Stimulated activated CD4-positive, alpha-beta T cell treated with anti-CD3 and anti-CD28 coated beads, Interleukin-1b, Interleukin-23, amount 100 ng/mL, for 1 hour (primary cell): ENCODE data around the gene AUTS2.

Source experiments
- DNase-seq, 2 donors: peaks; one replicate each; pipeline ENCODE4 v3.0.0-alpha.2; 2020; ENCODE audit warnings: low read depth in 2 of 2

The AUTS2 gene

DNA sequence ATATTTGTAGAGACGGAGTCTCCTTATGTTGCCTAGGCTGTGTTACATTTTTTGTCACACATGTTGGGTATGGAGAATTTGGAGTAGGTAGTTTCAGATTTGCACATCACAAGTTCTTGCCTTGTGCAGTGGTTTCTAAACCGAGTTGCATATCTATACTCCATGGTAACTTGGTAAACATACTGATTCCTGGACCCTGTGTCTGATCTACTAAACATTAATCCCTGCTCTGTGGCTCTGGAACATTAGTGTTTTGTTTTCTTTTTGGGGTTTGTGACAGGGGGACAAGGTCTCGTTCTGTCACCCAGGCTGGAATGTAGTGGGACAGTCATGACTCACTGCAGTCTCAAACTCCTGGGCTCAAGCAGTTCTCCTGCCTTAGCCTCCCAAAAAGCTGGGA, 24.7 kb downstream of the AUTS2 start:
- DNase-seq, result no peak

DNA sequence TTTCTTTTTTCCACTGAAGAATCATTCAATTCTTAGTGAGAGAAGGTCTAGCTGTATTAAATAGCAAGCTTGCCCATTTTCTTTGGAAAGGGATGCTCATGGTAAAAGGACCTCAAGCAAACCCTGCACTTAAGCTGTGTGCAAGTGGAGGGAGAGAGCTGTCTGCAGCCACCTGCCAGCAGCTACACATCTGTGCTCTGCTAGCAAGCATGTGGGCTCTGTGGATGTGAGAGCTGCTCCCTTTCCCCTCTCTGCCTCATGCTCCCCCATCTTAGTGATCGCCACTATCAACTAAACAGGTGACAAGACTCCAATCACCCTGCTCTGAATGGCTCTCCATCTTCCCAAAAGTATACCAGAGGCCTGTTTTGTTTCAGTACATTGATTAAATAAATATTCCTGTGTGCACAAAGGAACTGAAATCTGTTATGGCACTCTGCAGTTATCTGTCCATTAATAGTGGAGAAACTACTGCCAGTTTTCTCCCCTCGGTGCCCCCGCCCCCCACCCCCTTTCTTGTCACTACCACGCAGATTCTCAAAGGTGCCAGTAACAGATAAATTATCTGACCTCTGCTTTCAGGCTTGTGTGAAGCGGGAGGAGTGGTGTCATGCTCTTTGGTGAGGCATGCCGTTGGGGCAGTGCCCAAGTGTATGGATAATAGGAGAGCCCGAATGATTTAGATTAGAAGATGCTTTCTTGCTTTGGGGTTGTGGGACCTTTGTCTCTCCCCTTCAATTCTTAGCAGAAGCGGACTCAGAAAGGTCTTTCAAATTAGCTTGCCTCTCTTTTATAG, 26.4 kb downstream of the AUTS2 start:
- no peak for DNase-seq

DNA sequence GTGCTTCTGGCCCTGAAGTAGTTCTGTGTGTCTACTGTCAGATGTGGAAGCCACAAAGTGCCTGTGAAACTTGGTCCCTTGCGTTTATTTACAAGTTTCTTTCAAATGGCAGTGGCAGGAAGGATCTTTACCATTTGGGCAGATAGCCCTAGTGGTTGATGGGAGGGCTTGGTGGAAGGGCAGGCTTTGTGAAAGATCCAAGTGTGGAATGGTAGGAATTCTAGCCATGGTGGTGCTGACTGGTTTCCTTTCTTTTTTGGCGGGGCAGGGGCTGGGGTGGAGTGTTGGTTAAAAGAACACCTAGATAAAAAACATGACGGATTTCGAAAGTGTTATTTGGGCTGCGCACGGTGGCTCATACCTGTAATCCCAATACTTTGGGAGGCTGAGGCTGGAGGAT, 27.0 kb downstream of the AUTS2 start:
- DNase-seq, result no peak

- no peak for DNase-seq
These were observed 27.5 kb downstream of the AUTS2 start for GRCh38 chr7:69625798-69626197.

DNA sequence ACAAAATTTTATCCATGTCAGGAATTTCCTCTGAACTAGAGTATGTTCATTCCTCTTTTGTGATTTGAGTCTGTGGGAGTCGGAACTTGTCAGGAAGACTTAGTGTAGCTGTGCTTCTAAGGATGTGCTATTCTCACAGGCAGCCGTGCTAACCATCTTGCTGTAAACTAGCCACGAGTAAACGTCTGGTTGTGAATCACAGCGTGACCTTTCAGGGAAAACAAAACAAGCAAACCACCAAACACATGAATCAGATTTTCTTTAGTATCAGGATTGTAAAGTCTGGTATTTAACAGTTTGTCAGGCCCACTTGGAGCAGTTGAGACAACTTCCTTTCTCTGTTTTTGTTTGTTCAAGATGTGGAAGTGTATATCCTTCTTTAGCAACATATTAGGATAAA, 32.0 kb downstream of the AUTS2 start:
- DNase-seq, result no peak

- DNase-seq, result no peak
These were observed 32.9 kb downstream of the AUTS2 start for GRCh38 chr7:69631131-69631530.

GRCh38 chr7:69632280-69632679, 34.0 kb downstream of the AUTS2 start:
- no peak for DNase-seq

- no peak for DNase-seq
These were observed 35.0 kb downstream of the AUTS2 start for GRCh38 chr7:69633122-69633831.

- DNase-seq, result no peak
These were observed 37.4 kb downstream of the AUTS2 start for GRCh38 chr7:69635555-69636185.

- DNase-seq, result no peak
These were observed 40.4 kb downstream of the AUTS2 start for GRCh38 chr7:69638674-69639073.

- no peak for DNase-seq
These were observed 41.9 kb downstream of the AUTS2 start for GRCh38 chr7:69640216-69640615.

DNA sequence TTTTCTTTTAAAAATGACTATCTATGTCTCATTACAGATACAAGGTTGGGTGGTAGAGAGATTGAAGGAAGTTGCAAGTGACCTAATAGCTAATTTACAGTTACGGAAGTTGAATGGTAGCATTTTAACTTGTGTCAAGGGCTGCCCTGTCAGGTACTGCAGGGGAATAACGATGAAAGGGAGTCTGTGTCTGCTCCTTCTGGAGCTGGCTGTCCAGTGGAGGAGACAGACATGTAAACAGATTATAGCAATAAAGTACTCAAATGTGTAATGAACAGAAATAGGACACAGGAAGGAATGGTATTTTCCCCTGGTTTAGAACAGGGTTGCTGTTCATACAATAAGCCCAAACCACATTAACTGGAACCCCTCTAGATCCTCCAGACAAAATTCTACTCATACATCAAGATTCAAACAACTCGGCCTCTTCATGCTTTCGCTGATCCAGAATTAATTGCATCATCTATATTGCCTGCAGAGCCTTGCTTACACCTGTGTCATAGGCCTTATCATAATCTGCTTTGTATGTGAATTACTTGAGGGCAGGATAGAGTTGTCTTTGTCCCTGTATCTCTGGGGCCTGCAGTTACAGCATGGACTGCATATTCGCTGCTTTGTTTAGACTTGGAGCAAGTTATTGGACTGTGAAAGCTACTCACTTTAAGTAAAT, 42.8 kb downstream of the AUTS2 start:
- no peak for DNase-seq

- DNase-seq, result no peak
These were observed 45.0 kb downstream of the AUTS2 start for GRCh38 chr7:69643265-69643664.

- DNase-seq, result no peak
These were observed 45.6 kb downstream of the AUTS2 start for GRCh38 chr7:69643708-69644445.

- no peak for DNase-seq
These were observed 47.4 kb downstream of the AUTS2 start for GRCh38 chr7:69645683-69646082.

GRCh38 chr7:69651101-69651590, 52.9 kb downstream of the AUTS2 start:
- no peak for DNase-seq

GRCh38 chr7:69652947-69653701, 54.8 kb downstream of the AUTS2 start:
- DNase-seq, result no peak

- no peak for DNase-seq
These were observed 55.5 kb downstream of the AUTS2 start for GRCh38 chr7:69653806-69654205.

- DNase-seq, result no peak
These were observed 56.1 kb downstream of the AUTS2 start for GRCh38 chr7:69654381-69654780.

DNA sequence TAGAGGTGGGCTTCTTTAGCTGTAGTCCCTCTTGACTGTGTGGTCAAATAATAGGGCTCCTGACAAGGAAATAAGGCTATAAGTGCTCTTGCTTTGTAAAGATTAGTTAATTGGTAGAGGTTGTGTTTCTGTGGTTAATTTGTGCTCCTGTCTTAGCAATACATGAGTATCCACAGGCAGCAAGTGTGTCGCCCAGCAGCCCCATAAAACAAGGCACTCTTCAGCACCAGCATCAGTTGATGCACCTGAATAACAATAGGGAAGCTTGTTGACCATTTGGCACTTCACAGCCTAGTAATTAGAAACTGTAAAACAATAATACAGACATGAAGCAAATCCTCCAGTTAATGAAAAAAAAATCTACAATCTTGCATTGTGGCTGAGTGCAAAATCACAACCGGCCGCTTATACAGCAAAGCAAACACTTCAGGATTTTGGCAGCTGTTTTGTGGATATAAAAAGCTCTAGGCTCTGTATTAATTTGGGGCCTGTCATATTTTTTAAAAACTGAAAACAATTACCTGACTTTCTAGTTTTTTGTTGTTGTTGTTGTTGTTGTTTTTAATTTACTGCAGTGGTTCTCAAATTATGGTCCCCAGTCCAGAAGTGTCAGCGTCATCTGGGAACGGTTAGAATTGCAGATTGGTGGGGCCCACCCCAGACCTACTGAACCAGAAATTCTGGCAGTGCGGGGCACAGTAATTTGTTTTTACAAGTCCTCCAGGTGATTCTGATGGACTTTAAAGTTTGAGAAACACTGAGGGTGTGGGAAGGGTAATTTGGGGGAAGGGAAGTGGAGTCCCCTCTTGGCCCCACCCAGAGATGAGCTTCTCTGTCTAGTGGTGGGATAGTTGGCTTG, 56.8 kb downstream of the AUTS2 start:
- no peak for DNase-seq
